Parathyroid adenoma (tissue), 2 donors: ENCODE data around the gene NUDT22.

Experiments
- H2AFZ ChIP-seq: fragments of 300-600 bp; sonication (generic); one replicate; pipeline ENCODE4 v1.7.0; 2017; ENCODE audit warnings: antibody characterized with exemption, mild to moderate bottlenecking
- H3K27ac ChIP-seq: fragments of 300-600 bp; sonication (generic); one replicate; pipeline ENCODE4 v1.7.0; 2017
- H3K27me3 ChIP-seq: fragments of 300-600 bp; sonication (generic); one replicate; pipeline ENCODE4 v1.7.0; 2017; ENCODE audit warnings: low read length; ENCODE audit not compliant: control insufficient read depth, insufficient read depth
- H3K36me3 ChIP-seq: fragments of 300-600 bp; sonication (generic); one replicate; pipeline ENCODE4 v1.7.0; 2017; ENCODE audit warnings: low read length; ENCODE audit not compliant: control insufficient read depth, insufficient read depth
- H3K4me1 ChIP-seq: fragments of 300-600 bp; sonication (generic); one replicate; pipeline ENCODE4 v1.7.0; 2017; ENCODE audit warnings: control low read depth
- H3K4me2 ChIP-seq: fragments of 300-600 bp; sonication (generic); one replicate; pipeline ENCODE4 v1.7.0; 2017; ENCODE audit warnings: low read length
- H3K4me3 ChIP-seq: fragments of 300-600 bp; sonication (generic); one replicate; pipeline ENCODE4 v1.7.0; 2017; ENCODE audit warnings: low read depth, low read length
- H3K79me2 ChIP-seq: fragments of 300-600 bp; sonication (generic); one replicate; pipeline ENCODE4 v1.7.0; 2017; ENCODE audit warnings: control low read depth
- H3K9ac ChIP-seq: fragments of 300-600 bp; sonication (generic); one replicate; pipeline ENCODE4 v1.7.0; 2017; ENCODE audit warnings: mild to moderate bottlenecking
- H3K9me3 ChIP-seq: fragments of 300-600 bp; sonication (generic); one replicate; pipeline ENCODE4 v1.7.0; 2017; ENCODE audit warnings: low read length; ENCODE audit not compliant: control insufficient read depth
- TF ChIP-seq, protein P1 (sequence below): fragments of 300-600 bp; sonication (generic); IDR thresholded peaks from one replicate; pipeline ENCODE4 v1.7.0; 2017; ENCODE audit warnings: antibody characterized with exemption, mild to moderate bottlenecking
- donor health status: primary hyperparathyroidism.

The NUDT22 gene

DNA sequence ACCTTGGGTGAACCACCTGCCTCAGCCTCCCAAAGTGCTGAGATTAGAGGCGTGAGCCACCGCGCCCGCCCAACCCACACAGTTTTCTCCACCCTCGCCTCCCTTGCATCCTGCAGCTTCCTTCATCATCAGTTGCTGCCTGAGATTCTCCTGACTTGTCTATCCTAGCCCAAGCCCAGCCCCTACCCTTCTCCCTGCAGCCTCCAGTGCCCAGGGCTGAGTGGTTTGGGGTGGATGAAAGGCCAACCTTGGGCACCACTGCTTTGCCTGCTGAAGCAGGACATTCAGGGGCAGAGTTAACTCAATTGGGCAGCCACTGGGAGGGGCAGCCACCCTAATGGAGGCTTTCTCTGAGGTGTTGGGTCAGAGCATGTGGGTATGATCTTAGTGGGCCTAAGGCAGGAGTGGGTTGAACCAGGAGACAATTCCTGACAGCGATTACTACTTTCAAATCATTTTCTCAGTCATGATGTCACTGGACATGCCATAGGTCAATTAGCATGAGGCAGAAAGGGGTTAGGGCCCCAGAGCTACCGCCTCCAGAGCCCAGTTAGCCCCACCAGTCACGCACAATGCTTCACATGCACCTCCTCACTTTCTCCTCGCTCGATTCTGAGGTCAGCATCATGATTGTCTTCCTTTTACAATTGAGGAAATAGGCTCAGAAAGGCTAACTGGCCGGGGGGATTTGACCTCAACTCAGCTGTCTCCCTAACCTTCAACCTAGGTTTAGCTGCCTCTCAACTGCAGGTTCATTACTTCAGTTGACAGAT is 13.8 kb downstream of the NUDT22 start:
- Histone ChIP-seq H2AFZ (peak overlapping the region; percentile 78), H3K79me2 (no peaks in the 10 kb centered on the region), H3K27ac (peak overlapping the region; percentile 99), H3K4me1 (peaks cover 12% of the 10 kb centered on the region), H3K4me2 (peak overlapping the region; percentile 97), H3K9me3 (no peaks in the 10 kb centered on the region), H3K9ac (no peak overlapping the region), H3K27me3 (no peaks in the 10 kb centered on the region), H3K36me3 (no peaks in the 10 kb centered on the region), H3K4me3 (peak overlapping the region; percentile 79)
- TF ChIP-seq, protein P1, sequence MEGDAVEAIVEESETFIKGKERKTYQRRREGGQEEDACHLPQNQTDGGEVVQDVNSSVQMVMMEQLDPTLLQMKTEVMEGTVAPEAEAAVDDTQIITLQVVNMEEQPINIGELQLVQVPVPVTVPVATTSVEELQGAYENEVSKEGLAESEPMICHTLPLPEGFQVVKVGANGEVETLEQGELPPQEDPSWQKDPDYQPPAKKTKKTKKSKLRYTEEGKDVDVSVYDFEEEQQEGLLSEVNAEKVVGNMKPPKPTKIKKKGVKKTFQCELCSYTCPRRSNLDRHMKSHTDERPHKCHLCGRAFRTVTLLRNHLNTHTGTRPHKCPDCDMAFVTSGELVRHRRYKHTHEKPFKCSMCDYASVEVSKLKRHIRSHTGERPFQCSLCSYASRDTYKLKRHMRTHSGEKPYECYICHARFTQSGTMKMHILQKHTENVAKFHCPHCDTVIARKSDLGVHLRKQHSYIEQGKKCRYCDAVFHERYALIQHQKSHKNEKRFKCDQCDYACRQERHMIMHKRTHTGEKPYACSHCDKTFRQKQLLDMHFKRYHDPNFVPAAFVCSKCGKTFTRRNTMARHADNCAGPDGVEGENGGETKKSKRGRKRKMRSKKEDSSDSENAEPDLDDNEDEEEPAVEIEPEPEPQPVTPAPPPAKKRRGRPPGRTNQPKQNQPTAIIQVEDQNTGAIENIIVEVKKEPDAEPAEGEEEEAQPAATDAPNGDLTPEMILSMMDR, result no peak

DNA sequence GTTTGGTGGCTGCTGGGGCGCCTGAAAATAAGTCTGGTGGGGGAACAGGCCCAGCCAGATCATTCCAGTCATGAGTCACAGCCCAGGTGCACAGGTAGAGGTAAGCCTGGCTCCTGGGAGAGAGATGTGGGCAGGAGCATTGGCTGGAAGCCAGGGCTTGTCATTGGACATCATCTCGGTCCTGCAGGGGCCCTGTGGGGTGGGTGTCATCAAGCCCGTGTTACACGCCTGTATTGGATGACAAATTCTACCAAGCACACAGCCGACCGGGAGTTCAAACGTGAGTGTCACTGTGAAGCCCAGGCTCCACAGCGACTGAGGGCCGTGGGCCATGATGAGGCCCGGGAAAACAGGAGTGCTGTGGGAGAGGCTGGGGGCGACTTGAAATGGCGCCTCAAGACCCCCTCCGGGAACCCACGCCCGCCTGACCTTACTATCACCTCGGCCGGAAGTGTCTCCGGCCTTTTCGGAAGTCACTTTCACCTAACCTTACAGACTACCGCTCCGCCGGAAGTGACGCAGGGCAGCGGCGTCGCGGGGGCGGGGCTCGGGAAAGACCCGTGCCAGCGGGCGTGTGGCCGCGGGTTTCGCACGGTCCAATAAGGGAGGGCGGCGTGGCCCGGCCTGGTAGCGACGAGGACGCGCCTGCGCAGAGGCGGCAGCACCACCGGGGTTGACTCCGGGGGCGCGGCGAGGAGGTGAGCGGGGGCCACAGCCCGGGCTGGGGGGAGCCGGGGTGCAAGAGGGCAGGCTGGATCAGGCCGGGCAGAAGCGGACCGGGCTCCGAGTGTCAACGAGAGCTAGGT is 14.6 kb downstream of the NUDT22 start, which contains the start of gene FKBP2:
FKBP2 (plus strand) TSS at position 661 of the 806 bp plus-strand sequence. CDS start 1,293 bp downstream, outside the sequence.
- peak within 1 kb of the TSS; percentile 79 for H3K4me3 ChIP-seq
- H3K4me2 ChIP-seq, result peak within 1 kb of the TSS; percentile 97
- H3K36me3 ChIP-seq, result no peaks in the 10 kb centered on the region
- TF ChIP-seq, protein P1, result no peak
- H2AFZ ChIP-seq, result peak within 1 kb of the TSS; percentile 78
- peak within 1 kb of the TSS; percentile 99 for H3K27ac ChIP-seq
- peaks cover 12% of the 10 kb centered on the region for H3K4me1 ChIP-seq
- H3K27me3 ChIP-seq, result no peaks in the 10 kb centered on the region
- no peaks in the 10 kb centered on the region for H3K9me3 ChIP-seq
- H3K9ac ChIP-seq, result peak within 1 kb of the TSS; percentile 53
- no peaks in the 10 kb centered on the region for H3K79me2 ChIP-seq

DNA sequence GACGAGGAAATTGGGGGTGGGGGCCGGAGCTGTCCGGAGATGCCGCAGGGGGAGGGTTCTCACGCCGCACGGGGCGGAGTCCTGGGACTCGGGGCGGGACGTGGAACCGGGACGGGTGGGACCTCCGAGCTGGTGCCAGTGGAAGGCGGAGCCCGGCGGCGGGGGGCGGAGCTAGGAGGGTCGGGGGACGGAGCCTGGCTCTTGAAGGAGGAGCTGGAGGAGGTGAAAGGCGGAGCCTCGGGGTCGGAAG is 15.1 kb downstream of the NUDT22 start:
- peak overlapping the region; percentile 79 for H3K4me3 ChIP-seq
- peak overlapping the region; percentile 78 for H2AFZ ChIP-seq
- TF ChIP-seq, protein P1, result no peak
- H3K9ac ChIP-seq, result no peak overlapping the region
- peak overlapping the region; percentile 99 for H3K27ac ChIP-seq
- no peaks in the 10 kb centered on the region for H3K79me2 ChIP-seq
- H3K36me3 ChIP-seq, result no peaks in the 10 kb centered on the region
- H3K4me1 ChIP-seq, result peaks cover 12% of the 10 kb centered on the region
- no peaks in the 10 kb centered on the region for H3K27me3 ChIP-seq
- H3K4me2 ChIP-seq, result peak overlapping the region; percentile 97
- no peaks in the 10 kb centered on the region for H3K9me3 ChIP-seq

DNA sequence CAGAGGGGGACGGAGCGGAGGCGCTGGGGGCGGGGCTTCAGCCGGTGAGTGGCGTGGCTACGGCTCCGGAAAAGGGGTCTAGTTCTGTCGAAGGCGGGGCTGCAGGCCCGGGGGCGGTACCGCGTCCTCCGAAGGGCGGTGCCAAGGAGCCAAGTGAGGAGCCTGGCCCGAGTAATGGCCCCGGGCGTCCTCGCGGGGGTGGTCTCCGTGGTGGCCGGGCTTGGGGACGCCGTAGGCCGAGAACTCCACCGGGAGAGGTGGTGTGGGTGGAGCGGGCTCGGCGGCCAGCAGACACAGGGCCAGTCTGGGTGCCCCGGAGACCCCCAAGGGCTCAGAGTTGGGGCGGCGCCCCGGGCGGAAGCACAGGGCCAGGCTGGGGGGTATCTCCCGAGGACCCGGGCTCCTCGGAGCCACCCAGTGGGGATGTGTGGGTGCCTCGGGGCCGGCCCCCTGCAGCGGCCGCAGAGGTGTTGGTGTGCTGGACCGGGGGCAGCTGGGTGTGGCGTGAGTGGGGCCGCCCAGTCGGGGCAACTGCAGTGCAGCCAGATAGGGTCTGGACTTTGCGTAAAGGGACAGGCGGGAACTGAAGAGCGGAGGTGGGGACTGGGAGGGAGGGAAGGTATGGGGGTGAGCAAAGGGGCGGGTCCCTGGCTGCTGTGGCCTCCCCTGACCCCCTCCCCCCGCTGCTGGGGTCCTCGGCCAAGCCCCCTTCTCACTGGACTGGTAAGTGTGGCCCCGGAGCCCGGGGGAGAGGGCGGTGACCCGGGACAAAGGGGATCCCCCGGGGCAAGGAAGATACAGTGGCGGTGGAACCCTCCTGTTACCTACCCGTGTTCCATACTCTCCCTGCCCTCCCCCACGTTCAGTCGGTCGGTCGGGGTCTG is 15.7 kb downstream of the NUDT22 start:
- Histone ChIP-seq H3K4me1 (peaks cover 12% of the 10 kb centered on the region), H3K36me3 (no peaks in the 10 kb centered on the region), H3K9ac (peak overlapping the region; percentile 53), H3K9me3 (no peaks in the 10 kb centered on the region), H3K4me2 (peak overlapping the region; percentile 81), H3K79me2 (no peaks in the 10 kb centered on the region), H3K4me3 (peak overlapping the region; percentile 79), H3K27ac (peak overlapping the region; percentile 99), H3K27me3 (no peaks in the 10 kb centered on the region), H2AFZ (peak overlapping the region; percentile 78)
- TF ChIP-seq, protein P1, result no peak
